Fibroblast of villous mesenchyme (primary cell): ENCODE results near the gene PLXNC1. TPM values are rescaled to one million over a fixed set of nuclear protein-coding genes. Genes with fewer than 3 reads are reported as not detected.
A peak's percentile ranks its signal among the peaks of the same experiment; 100 is the strongest.

Experiments used
- DNase-seq: peaks from one replicate; pipeline ENCODE4 v3.0.0-alpha.2; 2010; ENCODE audit warnings: low read depth
- H3K4me3 ChIP-seq: 2 replicates; pipeline ENCODE4 v1.5.1; 2011; ENCODE audit warnings: low read depth, mild to moderate bottlenecking, low read length
- total RNA-seq: library from RNA; depleted of rRNA; stranded (reverse); fragments of >200 nt; gene quantifications from 2 replicates; pipeline ENCODE4 v1.2.3, GENCODE V29; 2012
- TF ChIP-seq, protein P1 (sequence below): IDR thresholded peaks from 2 replicates; pipeline ENCODE4 v1.5.1; 2012; ENCODE audit warnings: low read depth, mild to moderate bottlenecking, low read length; ENCODE audit not compliant: insufficient read depth

Gene PLXNC1
- total RNA-seq, 1 donor, result 0.86 TPM

DNA sequence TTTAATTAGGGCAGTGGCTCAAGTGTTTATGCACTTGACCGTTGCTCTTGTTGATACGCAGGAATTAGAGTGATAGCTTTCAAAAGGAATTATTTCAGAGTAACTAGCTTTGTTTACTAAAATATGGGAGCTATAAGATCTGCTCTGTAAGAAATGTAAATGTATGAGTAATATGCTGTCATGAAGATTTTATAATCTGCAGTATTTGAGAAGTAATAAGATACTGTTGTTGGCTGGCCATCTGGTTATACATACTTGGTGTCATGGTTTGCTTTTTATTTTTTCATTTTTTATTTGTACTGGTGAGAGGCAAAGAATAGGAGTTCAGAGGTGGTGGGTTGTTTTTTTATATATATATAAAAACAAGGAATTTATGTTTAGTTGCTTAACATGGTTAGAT is 58.5 kb downstream of the PLXNC1 start:
- H3K4me3 ChIP-seq, result no peak overlapping the region
- DNase-seq, result no peak
- TF ChIP-seq, protein P1, sequence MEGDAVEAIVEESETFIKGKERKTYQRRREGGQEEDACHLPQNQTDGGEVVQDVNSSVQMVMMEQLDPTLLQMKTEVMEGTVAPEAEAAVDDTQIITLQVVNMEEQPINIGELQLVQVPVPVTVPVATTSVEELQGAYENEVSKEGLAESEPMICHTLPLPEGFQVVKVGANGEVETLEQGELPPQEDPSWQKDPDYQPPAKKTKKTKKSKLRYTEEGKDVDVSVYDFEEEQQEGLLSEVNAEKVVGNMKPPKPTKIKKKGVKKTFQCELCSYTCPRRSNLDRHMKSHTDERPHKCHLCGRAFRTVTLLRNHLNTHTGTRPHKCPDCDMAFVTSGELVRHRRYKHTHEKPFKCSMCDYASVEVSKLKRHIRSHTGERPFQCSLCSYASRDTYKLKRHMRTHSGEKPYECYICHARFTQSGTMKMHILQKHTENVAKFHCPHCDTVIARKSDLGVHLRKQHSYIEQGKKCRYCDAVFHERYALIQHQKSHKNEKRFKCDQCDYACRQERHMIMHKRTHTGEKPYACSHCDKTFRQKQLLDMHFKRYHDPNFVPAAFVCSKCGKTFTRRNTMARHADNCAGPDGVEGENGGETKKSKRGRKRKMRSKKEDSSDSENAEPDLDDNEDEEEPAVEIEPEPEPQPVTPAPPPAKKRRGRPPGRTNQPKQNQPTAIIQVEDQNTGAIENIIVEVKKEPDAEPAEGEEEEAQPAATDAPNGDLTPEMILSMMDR, result no peak

DNA sequence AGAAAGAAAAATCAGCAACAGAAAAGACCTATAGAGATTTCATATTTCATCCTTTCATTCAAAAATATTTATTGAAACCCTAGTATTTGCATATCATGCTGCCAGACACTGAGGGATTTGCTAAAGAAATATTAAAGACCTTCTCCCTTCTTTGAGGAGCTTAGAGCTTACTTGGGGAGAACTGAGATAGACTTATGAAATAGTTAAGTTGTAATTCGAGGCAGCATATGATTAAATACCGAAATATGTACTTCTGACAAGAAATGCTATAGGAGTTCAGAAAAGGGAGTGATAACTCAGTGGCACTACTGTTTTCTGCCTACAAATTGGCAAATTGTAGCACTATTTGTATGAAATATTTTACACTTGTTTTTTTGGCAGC is 59.1 kb downstream of the PLXNC1 start:
- H3K4me3 ChIP-seq, result no peak overlapping the region
- no peak for DNase-seq
- TF ChIP-seq, protein P1, result no peak

DNA sequence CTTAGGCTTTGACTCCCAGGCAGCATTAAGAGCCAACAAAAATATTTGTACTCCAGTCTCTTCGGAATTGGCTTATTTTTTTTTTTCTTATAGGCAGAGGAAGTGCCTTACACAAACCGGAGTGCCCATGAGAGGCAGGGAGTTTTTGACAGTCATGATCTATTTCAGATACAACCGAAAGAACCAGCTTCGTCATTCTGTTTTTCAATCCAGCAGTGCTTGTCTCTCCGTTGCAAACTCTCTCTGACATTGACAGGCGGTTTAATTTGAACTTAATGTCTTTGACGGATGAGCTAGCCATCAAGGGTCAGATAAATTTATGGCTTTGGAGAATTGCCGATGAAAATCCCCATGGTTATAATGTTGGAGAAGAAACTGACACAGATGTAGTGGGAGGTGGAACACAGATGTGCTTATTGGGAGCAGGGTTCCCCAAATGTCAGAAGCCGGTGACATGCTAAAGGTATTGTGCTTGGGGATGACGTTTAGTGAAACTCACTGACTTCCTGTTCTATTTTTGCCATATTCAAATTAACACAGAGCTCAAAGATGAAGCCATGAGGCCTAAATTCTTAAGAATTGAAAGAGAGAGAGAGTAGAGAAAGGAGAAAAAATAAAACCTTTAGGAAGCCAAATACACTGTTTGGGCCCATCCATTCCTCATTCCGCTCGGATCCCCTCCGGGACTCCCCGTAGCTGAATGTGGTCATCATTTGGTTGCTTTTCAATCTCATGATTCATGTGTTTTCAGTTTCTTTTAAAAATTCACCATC is 59.7 kb downstream of the PLXNC1 start:
- no peak overlapping the region for H3K4me3 ChIP-seq
- TF ChIP-seq, protein P1, result no peak
- DNase-seq, result peak; percentile 1

DNA sequence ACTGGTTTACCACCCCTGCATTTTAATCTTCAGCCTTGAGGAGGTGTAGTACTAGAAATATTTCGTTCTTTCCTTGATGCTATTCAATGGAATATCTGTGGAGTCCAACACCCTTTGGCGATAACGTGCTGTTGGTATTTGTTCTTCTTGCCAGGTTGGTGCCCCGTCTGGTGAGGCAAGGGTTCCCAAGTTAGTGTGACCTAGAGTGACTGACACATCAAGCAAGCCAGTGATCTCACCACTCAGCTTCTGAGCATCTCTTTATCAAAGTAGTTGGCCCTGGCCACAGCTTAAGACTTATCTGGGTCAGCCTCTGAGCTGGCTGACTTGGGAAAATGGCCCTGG is 60.2 kb downstream of the PLXNC1 start:
- H3K4me3 ChIP-seq, result no peak overlapping the region
- no peak for DNase-seq
- TF ChIP-seq, protein P1, result no peak

DNA sequence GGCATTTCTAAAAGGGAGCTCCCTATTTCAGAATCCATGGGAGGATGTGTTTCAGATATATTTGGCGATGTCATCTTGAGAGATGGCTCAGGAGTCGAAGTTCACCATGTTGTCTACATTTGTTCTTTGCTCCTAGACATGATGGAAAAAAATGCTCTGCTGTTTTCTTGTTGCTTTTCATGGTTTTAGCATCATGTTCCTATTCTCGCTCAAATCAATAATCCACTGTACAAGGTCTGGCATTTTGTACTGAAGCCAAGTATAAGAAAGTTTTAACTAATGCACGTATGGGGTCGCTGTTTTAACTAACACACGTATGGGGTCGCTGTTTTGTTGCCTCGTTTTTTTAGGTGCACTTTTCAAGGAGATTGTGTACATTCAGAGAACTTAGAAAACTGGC is 60.9 kb downstream of the PLXNC1 start:
- no peak overlapping the region for H3K4me3 ChIP-seq
- no peak for DNase-seq
- TF ChIP-seq, protein P1, result no peak

DNA sequence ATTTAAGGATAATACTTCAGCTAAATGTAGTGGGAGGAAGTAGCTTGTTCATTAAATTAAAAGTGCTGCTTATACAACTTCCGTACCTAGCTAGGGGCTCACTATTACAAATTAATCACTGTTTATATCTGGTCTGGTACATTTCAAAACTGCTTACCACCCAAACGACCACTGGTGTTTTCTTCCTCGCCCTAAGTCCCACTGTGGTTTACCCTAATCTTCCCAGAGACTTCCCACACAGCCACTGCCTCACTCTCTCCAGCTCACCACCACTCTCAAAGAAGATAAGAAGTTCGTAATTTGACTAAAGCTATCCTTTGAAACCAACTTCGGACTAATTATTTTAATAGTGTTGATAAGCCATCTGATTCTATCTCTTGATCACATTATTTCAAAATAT is 62.6 kb downstream of the PLXNC1 start:
- DNase-seq, result no peak
- TF ChIP-seq, protein P1, result no peak
- no peak overlapping the region for H3K4me3 ChIP-seq

DNA sequence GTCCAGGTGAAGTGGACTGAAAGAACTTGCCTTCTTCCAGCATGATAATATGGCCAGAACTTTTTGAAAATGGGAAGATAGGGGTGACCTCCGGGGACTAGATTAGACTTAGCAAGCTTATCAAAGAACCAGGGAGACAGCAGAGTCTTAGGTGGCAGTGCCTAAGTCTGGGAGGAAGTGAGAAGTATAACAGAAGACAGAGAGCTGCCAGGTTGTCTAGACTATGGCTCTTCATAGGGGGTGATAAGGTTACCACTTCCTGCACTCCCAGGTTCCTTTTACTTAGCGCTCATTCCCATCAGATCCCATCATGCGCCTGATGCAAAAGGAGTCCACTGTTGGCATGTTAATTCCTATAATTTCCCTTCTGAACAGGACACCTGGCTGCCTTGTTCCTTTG is 69.9 kb downstream of the PLXNC1 start:
- no peak overlapping the region for H3K4me3 ChIP-seq
- TF ChIP-seq, protein P1, result no peak
- DNase-seq, result no peak
